ENCODE results near the gene XRCC2. TPM values are rescaled to one million over a fixed set of nuclear protein-coding genes. Genes with fewer than 3 reads are reported as not detected.

XRCC2 gene
- total and polyA plus RNA-seq, 2 of the 8 experiments (the other 6 are each of a cell fraction or from before 2014, with no cell fraction given), result 14.6 to 34.0 TPM

GRCh38 chr7:152668975-152669374, 7.0 kb downstream of the XRCC2 start:
- no peak for FAIRE-seq
- H3K9ac ChIP-seq (replicated peaks in 1 of 4; ENCODE audit: extremely low read depth in 1 of 4, low read depth in 3 of 4, low read length in 3 of 4), result no peak overlapping the region

More at GRCh38 chr7:152668975-152669374, 7.0 kb downstream of the XRCC2 start:
- Histone ChIP-seq H2AFZ (ENCODE audit: low read length) (no peak overlapping the region), H3K9me3 (ENCODE audit: insufficient read depth in 2 of 2, low read depth in 1 of 2, low read length in 1 of 2) (no peaks in the 10 kb centered on the region), H2BK20ac (ENCODE audit: low read length) (no peak overlapping the region), H4K5ac (ENCODE audit: insufficient read length, low read depth, low read length) (no peak overlapping the region), H2BK12ac (ENCODE audit: low read depth, low read length) (no peak overlapping the region), H3K27me3 (replicated peaks in 1 of 4; ENCODE audit: control insufficient read depth in 3 of 4, extremely low read depth in 1 of 4, insufficient read depth in 3 of 4, low read length in 3 of 4) (no peaks in the 10 kb centered on the region), H3K36me3 (ENCODE audit: control insufficient read depth in 2 of 4, insufficient read depth in 4 of 4, low read length in 3 of 4) (peaks cover 0 to 30% (median 16%) of the 10 kb centered on the region in 4 experiments; a peak in 6 of 8 replicates), H2BK120ac (replicated peaks; ENCODE audit: low read depth, low read length) (no peak overlapping the region), H3K4me1 (replicated peaks in 1 of 4; ENCODE audit: control insufficient read depth in 3 of 4, insufficient read depth in 4 of 4, low read length in 3 of 4) (peaks cover 0 to 2% (median 0%) of the 10 kb centered on the region in 4 experiments; a peak in 1 of 7 replicates), H3K4me3 (ENCODE audit: extremely low read depth in 1 of 4, insufficient read depth in 2 of 4, low read depth in 3 of 4, low read length in 4 of 4) (no peak overlapping the region), H4K91ac (replicated peaks; ENCODE audit: insufficient read length, low read length) (no peak overlapping the region), H2AK5ac (ENCODE audit: low read depth, low read length) (no peak overlapping the region), H3K23ac (ENCODE audit: insufficient read length) (no peak overlapping the region), H3K27ac (ENCODE audit: low read depth, low read length) (no peak overlapping the region), H3K14ac (ENCODE audit: insufficient read length) (no peak overlapping the region), H3K18ac (ENCODE audit: extremely low read depth, low read length) (no peak overlapping the region), H3K79me2 (ENCODE audit: control insufficient read depth in 1 of 2, insufficient read depth in 2 of 2, low read length in 2 of 2) (peaks cover 16 to 96% of the 10 kb centered on the region in 2 experiments), H4K8ac (ENCODE audit: extremely low read depth, insufficient read depth, low read length) (no peak overlapping the region), H2BK5ac (ENCODE audit: low read depth, low read length) (no peak overlapping the region), H3K4ac (replicated peaks; ENCODE audit: insufficient read length, low read depth, low read length) (no peak overlapping the region), H3K23me2 (ENCODE audit: low read depth, low read length) (no peaks in the 10 kb centered on the region), H4K20me1 (replicated peaks in 1 of 2; ENCODE audit: control insufficient read depth in 1 of 2, insufficient read depth in 2 of 2, low read length in 2 of 2) (peaks cover 10 to 24% of the 10 kb centered on the region in 2 experiments), H2BK15ac (ENCODE audit: low read length) (no peak overlapping the region), H3K4me2 (ENCODE audit: insufficient read depth in 1 of 2, low read depth in 2 of 2, low read length in 2 of 2) (no peak overlapping the region), H3K56ac (replicated peaks; ENCODE audit: insufficient read length, low read depth, low read length) (no peak overlapping the region), H3K79me1 (ENCODE audit: low read depth, low read length) (no peaks in the 10 kb centered on the region; the same call in none of the 2 replicates)
- no peak for DNase-seq (ENCODE audit: low read depth in 1 of 2, low spot score in 2 of 2)
- 92% methylated on average over 1 of the region's 1 CpG; no CpG with 5 or more reads in 1 of the 2 experiments for WGBS, 2 experiments (ENCODE audit: extremely low coverage in 1 of 2, insufficient coverage in 1 of 2, insufficient read length in 1 of 2, insufficient replicate concordance in 2 of 2, low coverage in 1 of 2, low lambda C conversion rate in 2 of 2, missing lambda C conversion rate in 1 of 2)
- TF ChIP-seq BCL11A (IDR thresholded peaks at IDR 0.05; ENCODE audit: low read depth in 2 of 2, low read length in 2 of 2) (no peak), SP4 (IDR thresholded peaks at IDR 0.05; ENCODE audit: low read length) (no peak), POLR2AphosphoS5 (IDR thresholded peaks at IDR 0.05; ENCODE audit: low read depth, low read length) (no peak)
- ChIA-PET POLR2A (ENCODE audit: partially characterized antibody) (no interaction called here), CTCF (ENCODE audit: partially characterized antibody) (no interaction called here)

Data from H1 (cell line).